Medulla oblongata (tissue), 1 donor: ENCODE measurements around the gene MARK3.

Source experiments
- DNase-seq: peaks from one replicate; pipeline ENCODE4 v3.0.0-alpha.2; 2015; ENCODE audit errors: extremely low spot score

Gene MARK3

DNA sequence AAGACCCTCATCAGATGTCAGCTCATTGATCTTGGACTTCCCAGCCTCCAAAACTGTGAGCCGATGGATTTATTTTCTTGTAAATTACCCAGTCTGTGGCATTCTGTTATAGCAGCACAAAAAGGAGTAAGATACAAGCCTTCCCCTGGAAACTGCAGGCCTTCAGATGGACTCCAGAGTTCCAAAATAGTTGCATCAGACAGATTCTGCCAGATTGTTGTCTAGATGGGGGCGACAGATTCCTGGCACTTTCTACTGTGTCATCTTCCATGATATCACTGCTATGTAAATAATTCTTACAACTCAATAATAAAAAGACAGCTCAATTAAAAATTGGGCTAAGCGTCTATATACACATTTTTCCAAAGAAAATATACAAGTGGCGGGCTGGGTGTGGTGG, 17.2 kb upstream of the MARK3 start:
- DNase-seq, result no peak

DNA sequence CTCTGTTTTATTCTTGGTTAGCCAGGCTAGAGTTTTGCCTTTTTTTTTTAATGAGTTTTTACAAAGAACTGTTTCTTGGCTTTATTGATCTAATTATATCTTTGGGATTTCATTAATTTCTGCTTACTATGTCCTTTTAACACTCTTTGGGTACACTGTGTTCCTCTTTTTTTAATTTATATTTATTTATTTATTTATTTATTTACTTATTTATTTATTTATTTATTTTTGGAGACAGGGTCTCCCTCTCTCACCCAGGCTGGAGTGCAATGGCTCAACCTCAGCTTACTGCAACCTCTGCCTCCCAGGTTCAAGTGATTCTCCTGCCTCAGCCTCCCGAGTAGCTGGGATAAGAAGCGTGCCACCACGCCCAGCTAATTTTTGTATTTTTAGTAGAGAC, 15.1 kb upstream of the MARK3 start:
- DNase-seq, result no peak

- no peak for DNase-seq
Observed at GRCh38 chr14:103372017-103372416, 13.2 kb upstream of the MARK3 start.

GRCh38 chr14:103372552-103373304, 12.5 kb upstream of the MARK3 start:
- no peak for DNase-seq

- no peak for DNase-seq
Observed at GRCh38 chr14:103374121-103374520, 11.1 kb upstream of the MARK3 start.

DNA sequence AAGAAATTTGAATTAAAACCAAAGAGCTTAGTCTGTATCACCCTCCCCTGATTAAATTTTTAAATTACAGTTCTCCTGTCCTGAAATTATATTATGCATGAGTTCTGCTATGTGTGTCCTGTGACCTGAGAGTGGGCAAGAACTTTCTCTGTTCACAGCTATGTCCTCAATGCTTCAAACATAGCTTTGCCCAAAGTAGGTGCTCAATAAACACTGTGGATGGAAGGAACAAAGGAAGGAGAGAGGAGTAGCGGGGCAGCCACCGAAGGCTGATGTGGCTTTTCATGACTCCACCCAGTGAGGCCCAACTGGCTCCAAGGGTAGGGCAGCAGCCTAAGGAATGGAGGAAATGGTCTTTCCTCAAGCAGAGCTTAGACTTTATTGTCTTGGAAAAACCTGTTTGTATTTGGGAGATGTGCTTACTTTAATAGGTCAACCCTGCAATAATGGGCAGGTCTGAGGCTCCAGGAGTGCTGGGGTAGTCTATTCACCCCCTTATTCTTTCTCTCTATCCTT, 7.6 kb upstream of the MARK3 start:
- DNase-seq, result no peak

DNA sequence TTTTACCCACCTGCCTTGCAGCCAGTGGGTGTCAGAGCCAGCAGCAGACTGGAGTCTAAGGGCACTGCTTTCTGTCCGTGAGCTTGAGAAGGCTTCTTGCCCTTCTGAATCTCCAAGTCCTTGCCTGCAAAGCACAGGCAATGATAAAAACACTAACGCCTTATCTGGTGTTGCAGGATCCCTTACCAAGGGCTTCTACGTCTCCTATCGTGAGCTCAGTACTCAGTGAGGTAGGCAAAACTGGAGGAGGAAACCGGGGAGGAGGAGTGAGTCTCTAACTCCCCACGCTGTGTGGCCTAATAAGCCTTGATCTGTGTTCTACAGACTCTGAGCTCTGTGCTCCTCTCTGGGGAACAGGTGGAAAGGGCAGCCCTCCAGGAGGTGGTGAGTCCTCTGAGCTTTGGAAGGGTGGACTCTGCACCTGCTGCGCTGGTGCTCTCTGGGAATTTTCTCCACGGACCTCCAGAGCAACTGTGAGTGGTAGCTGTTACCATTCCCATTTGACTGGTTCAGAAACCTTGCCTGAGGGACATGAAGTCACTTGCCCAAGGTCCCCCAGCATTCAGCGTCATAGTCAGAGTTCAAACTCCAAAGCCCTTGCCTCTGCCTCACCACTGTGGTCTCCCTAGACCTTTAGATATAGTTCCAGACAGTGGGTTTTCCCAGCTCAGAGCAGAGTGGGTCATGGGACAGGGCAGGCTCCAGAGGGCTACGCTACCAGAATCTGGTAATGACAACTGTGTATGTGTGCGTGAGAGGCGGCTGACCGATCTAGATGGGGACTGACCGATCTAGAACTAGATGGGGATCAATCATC, 7.0 kb upstream of the MARK3 start:
- no peak for DNase-seq

DNA sequence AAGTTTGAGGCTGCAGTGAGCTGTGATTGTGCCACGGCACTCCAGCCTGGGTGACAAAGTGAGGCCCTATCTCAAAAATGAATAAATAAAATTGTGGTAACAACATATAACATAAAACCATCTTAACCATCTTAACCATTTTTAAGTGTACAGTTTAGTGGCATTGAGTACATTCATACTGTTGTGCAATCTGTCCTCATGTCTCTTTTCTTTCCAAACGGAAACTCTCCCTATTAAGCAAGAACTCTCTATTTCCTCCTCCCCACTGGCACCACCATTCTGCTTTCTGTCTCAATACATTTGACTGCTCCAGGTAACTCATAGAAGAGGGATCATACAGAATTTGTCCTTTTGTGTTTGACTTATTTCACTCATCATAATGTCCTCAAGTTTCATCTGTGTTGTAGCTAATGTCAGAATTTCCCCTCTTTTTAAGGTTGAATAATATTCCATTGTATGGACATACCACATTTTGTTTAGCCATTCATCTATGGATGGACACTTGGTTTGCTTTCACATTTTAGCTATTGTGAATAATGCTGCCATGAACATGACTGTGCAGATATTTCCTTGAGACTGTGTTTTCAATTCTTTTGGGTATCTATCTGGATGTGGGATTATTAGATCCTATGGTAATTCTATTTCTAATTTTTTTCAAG, 4.4 kb upstream of the MARK3 start:
- no peak for DNase-seq

- DNase-seq, result no peak
Observed at GRCh38 chr14:103382376-103382775, 2.8 kb upstream of the MARK3 start.

GRCh38 chr14:103384450-103385151, 614 bp upstream of the MARK3 start:
- no peak for DNase-seq

- DNase-seq, result peak; percentile 37
Observed at GRCh38 chr14:103385929-103386712, 906 bp downstream of the MARK3 start.

GRCh38 chr14:103386713-103387329, 1.6 kb downstream of the MARK3 start:
- DNase-seq, result peak; percentile 60

DNA sequence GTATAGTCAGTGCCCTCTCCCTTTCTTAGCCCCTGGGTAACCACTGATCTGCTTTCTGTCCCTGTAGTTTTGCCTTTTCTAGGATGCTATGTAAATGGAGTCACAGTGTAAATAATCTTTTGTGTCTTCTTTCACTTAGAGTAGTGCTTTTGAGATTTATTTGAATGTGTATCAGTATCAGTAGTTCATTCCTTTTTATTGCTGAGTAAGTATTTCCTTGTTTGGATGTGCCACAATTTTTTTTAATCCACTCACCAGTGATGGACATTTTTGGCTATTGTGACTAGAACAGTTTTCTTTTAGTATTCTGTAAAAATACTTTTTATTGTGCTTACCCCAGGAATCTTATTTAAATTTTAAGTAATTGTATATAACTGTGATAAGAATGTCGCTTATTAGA, 3.4 kb downstream of the MARK3 start:
- no peak for DNase-seq

DNA sequence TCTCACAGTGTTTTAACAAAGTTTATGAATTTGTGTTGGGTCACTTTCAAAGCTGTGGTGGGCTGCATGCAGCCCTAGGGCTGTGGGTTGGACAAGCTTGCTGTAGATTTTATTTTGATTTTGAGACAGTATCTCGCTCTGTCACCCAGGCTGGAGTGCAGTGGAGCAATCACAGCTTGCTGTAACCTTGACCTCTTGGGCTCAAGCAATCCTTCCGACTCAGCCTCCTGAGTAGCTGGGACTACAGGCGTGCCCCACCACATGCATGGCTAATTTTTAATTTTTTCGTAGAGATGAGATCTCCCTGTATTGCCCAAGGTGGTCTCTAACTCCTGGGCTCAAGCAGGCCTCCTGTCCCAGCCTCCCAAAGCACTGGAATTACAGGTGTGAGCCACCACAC, 5.4 kb downstream of the MARK3 start:
- no peak for DNase-seq

DNA sequence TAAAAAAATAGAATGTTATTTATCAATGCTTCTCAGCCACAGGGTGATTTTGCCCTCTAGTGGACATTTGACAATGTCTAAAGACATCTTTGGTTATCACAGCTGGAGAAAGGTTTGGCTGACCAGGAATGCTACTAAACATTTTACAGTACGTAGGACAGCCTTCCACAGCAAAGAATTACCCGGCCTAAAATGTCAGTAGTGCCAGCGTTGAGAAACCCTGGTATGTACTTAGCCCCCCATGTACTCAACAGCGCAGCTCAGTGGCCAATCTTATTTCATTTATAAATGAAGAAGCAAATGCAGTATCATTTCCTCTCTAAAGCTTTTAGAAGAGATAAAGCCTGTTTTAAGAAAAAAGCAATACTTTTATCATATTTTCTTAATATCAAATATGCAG, 5.8 kb downstream of the MARK3 start:
- DNase-seq, result peak; percentile 61

GRCh38 chr14:103392106-103392505, 6.9 kb downstream of the MARK3 start:
- no peak for DNase-seq

GRCh38 chr14:103392572-103392971, 7.4 kb downstream of the MARK3 start:
- no peak for DNase-seq

DNA sequence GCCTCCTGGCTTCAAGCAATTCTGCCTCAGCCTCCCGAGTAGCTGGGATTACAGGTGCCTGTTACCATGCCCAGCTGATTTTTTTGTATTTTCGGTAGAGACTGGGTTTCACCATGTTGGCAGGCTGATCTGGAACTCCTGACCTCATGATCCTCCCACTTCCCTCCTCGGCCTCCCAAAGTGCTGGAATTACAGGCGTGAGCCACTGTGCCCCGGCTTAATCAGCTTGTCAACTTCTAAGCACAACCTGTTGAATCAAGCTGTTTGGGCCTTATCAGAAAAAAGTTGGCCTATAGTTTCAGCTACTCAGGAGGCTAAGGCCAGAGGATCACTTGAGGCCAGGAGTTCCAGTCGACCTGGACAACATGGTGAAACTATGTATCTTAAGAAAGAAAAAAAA, 7.9 kb downstream of the MARK3 start:
- DNase-seq, result no peak

- peak; percentile 30 for DNase-seq
Observed at GRCh38 chr14:103393676-103394626, 8.7 kb downstream of the MARK3 start.
